HepG2 (cell line): Measurements from ENCODE around the gene NFYC. TPM values are rescaled to one million over a fixed set of nuclear protein-coding genes. Genes with fewer than 3 reads are reported as not detected.

Experiments used
- ATAC-seq: fragments of 200-7000 bp; cut with Tn5 transposase; 3 replicates; pipeline ENCODE4 v1.9.1; 2020; ENCODE audit warnings: mild to moderate bottlenecking, moderate library complexity
- BruUV-seq: library from RNA; stranded (reverse); fragments of 400-500 nt; replicated peaks from 2 replicates; lab custom pipeline; 2021; lab: Mats Ljungman, UMichigan
- CTCF ChIA-PET: fragments of 300-600 bp; formaldehyde crosslinking; extraction: SDS; loops from one replicate; lab custom pipeline; 2021; ENCODE audit warnings: low total read pairs, inconsistent platforms, low intra/inter-chr PET ratio; lab: Yijun Ruan, JAX
- POLR2A ChIA-PET: fragments of 350-600 bp; sonication (Branson Sonifier 250); formaldehyde crosslinking; loops from one replicate; lab custom pipeline; 2020; ENCODE audit warnings: antibody characterized with exemption, inconsistent platforms; lab: Yijun Ruan, JAX
- DNase-seq: peaks from one replicate; pipeline ENCODE4 v3.0.0-alpha.2; 2015; ENCODE audit warnings: low spot score
- FAIRE-seq: peaks from 3 replicates; lab custom pipeline; 2011; peaks lifted over from hg19 to GRCh38; lab: Jason Lieb, UNC
- H2AFZ ChIP-seq: one replicate; pipeline ENCODE4 v1.6.1; 2011; ENCODE audit warnings: low read length, inconsistent platforms
- H3K27ac ChIP-seq: fragments of 300-600 bp; 3 replicates; pipeline ENCODE4 v1.8.0; 2011; ENCODE audit warnings: mixed run types, mild to moderate bottlenecking, mixed read lengths, low read length, inconsistent platforms; ENCODE audit not compliant: insufficient read depth; ENCODE audit errors: extremely low read length
- H3K27me3 ChIP-seq, 2 experiments: fragments of 200-600 bp in 1 of 2; 2 replicates in 1 of 2; 3 replicates in 1 of 2; pipeline versions ENCODE4 v1.6.0 to v1.8.0; 2011; ENCODE audit warnings: low read length in 2 of 2, mild to moderate bottlenecking in 2 of 2, moderate library complexity in 2 of 2, inconsistent platforms in 1 of 2; ENCODE audit not compliant: insufficient read depth in 2 of 2, control insufficient read depth in 1 of 2
- H3K36me3 ChIP-seq, 2 experiments: fragments of 200-600 bp in 1 of 2; replicated peaks in 1 of 2; 2 replicates in 1 of 2; 3 replicates in 1 of 2; pipeline versions ENCODE4 v1.5.1 to v1.8.0; 2011; ENCODE audit warnings: low read length in 2 of 2, inconsistent platforms in 1 of 2; ENCODE audit not compliant: insufficient read depth in 2 of 2, control insufficient read depth in 1 of 2
- H3K4me1 ChIP-seq: 2 replicates; pipeline ENCODE4 v1.5.1; 2012; ENCODE audit warnings: low read length, inconsistent platforms; ENCODE audit not compliant: insufficient read depth
- H3K4me2 ChIP-seq: 2 replicates; pipeline ENCODE4 v1.6.0; 2011; ENCODE audit warnings: low read depth, low read length, inconsistent platforms
- H3K4me3 ChIP-seq, 3 experiments: fragments of 200-600 bp in 1 of 3; sonication (generic), shearing (Covaris generic) in 1 of 3; replicated peaks in 1 of 3; 2 replicates each; pipeline ENCODE4 v1.5.1; 2011 to 2016; ENCODE audit warnings: low read length in 3 of 3, inconsistent platforms in 2 of 3, low read depth in 2 of 3, mild to moderate bottlenecking in 2 of 3, control low read depth in 1 of 3, mixed read lengths in 1 of 3; ENCODE audit not compliant: insufficient read depth in 1 of 3
- H3K79me2 ChIP-seq: one replicate; pipeline ENCODE4 v1.6.1; 2011; ENCODE audit warnings: low read length, inconsistent platforms; ENCODE audit not compliant: insufficient read depth
- H3K9ac ChIP-seq: 2 replicates; pipeline ENCODE4 v1.6.0; 2011; ENCODE audit warnings: mild to moderate bottlenecking, low read depth, low read length, inconsistent platforms; ENCODE audit not compliant: insufficient read depth
- H3K9me3 ChIP-seq: 2 replicates; pipeline ENCODE4 v1.5.1; 2012; ENCODE audit warnings: mild to moderate bottlenecking, low read length
- H4K20me1 ChIP-seq: 2 replicates; pipeline ENCODE4 v1.6.0; 2011; ENCODE audit warnings: inconsistent platforms, mild to moderate bottlenecking, low read length, moderate library complexity; ENCODE audit not compliant: insufficient read depth
- FIP1L1 ChIP-seq: fragments of 200-400 bp; formaldehyde crosslinking; IDR thresholded peaks from 2 replicates; pipeline ENCODE4 v1.6.1; 2018; ENCODE audit warnings: low read depth, mild to moderate bottlenecking, low read length, moderate library complexity, borderline replicate concordance; ENCODE audit not compliant: insufficient read depth
- MXI1 ChIP-seq: IDR thresholded peaks from 3 replicates; pipeline ENCODE4 v1.6.1; 2012; ENCODE audit warnings: low read depth, low read length, inconsistent platforms, borderline replicate concordance
- POLR2AphosphoS2 ChIP-seq: IDR thresholded peaks from 2 replicates; pipeline ENCODE4 v1.6.1; 2011; ENCODE audit warnings: low read depth, low read length, improper control_type of control experiment
- RFX1 ChIP-seq: fragments of 450-650 bp; IDR thresholded peaks from 2 replicates; pipeline ENCODE4 v1.6.1; 2017
- RFXAP ChIP-seq: sonication (generic); formaldehyde crosslinking; IDR thresholded peaks from 2 replicates; pipeline ENCODE4 v1.4.0; 2020; ENCODE audit warnings: missing genetic modification reagents, borderline replicate concordance
- SOX6 ChIP-seq, 2 experiments: fragments of 450-650 bp in 1 of 2; sonication (generic) in 1 of 2; formaldehyde crosslinking in 1 of 2; IDR thresholded peaks; 2 replicates each; pipeline versions ENCODE4 v1.4.0 to v1.6.1; 2017 to 2020; ENCODE audit warnings: antibody characterized with exemption in 1 of 2, mild to moderate bottlenecking in 1 of 2, missing genetic modification reagents in 1 of 2
- TBX3 ChIP-seq: fragments of 450-650 bp; IDR thresholded peaks from 2 replicates; pipeline ENCODE4 v1.6.1; 2017; ENCODE audit warnings: antibody characterized with exemption, mild to moderate bottlenecking, inconsistent platforms, borderline replicate concordance
- ZEB1 ChIP-seq: IDR thresholded peaks from 2 replicates; pipeline ENCODE4 v1.6.1; 2012; ENCODE audit warnings: mild to moderate bottlenecking, low read depth, inconsistent platforms; ENCODE audit not compliant: insufficient replicate concordance
- ZNF563 ChIP-seq: sonication (generic); formaldehyde crosslinking; IDR thresholded peaks from 2 replicates; pipeline ENCODE4 v1.8.0; 2022; ENCODE audit warnings: mild to moderate bottlenecking, moderate library complexity, missing genetic modification reagents
- ZNF724P ChIP-seq: sonication (generic); formaldehyde crosslinking; IDR thresholded peaks from 2 replicates; pipeline ENCODE4 v1.8.0; 2022; ENCODE audit warnings: missing genetic modification reagents, borderline replicate concordance
- ZNF782 ChIP-seq: sonication (generic); formaldehyde crosslinking; IDR thresholded peaks from 2 replicates; pipeline ENCODE4 v1.4.0; 2020; ENCODE audit warnings: missing genetic modification reagents, mild to moderate bottlenecking, borderline replicate concordance
- WGBS: methylation state at CpG from one replicate; pipeline ENCODE4 v1.1.6; 2017; ENCODE audit warnings: low lambda C conversion rate; 5-methylcytosine and 5-hydroxymethylcytosine counted together
- in situ Hi-C: cut with HindIII; loops from 2 replicates; pipeline ENCODE4 v1.10.0; 2017; ENCODE audit warnings: low pct_unique_long_range_greater_than_20kb; ENCODE audit not compliant: extremely low pct_ligation_motif_present
- intact Hi-C: fragments of 100-400 bp; cut with micrococcal nuclease; formaldehyde crosslinking; loops from one replicate; pipeline ENCODE4 v1.10.0; 2022; ENCODE audit not compliant: unreplicated experiment
- polyA plus RNA-seq, 8 experiments: library from polyadenylated mRNA; depleted of rRNA in 3 of 8; stranded (reverse) in 7 of 8; unstranded in 1 of 8; fragments of >200 nt; fragmentation: Illumina TruSeq in 4 of 8; extraction: Trizol in 4 of 8; gene quantifications; 2 replicates each; pipeline versions ENCODE4 v1.2.1 to v1.2.3, GENCODE V29; 2011 to 2016; ENCODE audit warnings: low read depth in 4 of 8, missing spikeins in 1 of 8, mixed read lengths in 1 of 8; ENCODE audit not compliant: insufficient read depth in 1 of 8
- total RNA-seq, 5 experiments: library from RNA; depleted of rRNA; stranded (reverse); fragments of >200 nt; fragmentation: Illumina TruSeq; extraction: Trizol; gene quantifications; 2 replicates each; pipeline ENCODE4 v1.2.3, GENCODE V29; 2016; ENCODE audit warnings: low read depth in 1 of 5
- TF ChIP-seq, protein P1 (sequence below): sonication (generic); formaldehyde crosslinking; IDR thresholded peaks from 2 replicates; pipeline ENCODE4 v1.4.0; 2020; ENCODE audit warnings: mild to moderate bottlenecking, low read depth, missing genetic modification reagents

The NFYC gene
- total and polyA plus RNA-seq, 2 of the 13 experiments (the other 11 are each of a cell fraction or from before 2014, with no cell fraction given) = 33.9 to 73.7 TPM

DNA sequence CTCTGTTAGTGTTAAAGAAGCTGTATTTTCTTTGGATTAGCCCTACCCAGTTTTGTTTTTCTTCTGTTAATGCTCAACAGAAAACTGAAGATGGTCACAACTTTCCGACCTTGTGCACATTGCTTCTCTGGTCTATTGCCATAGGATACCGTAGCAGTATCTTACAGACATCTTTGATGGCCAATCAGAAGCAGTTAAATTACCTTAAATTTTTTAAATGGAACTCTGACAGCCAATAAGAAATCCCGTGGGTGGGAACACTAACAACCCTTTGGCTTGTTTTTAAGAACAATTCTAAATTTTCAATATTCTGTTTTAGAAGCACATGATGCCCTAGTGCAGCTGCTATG lies 17.2 kb downstream of the NFYC start:
- Histone ChIP-seq H3K27ac (peak overlapping the region; percentile 96), H3K36me3 (peaks cover 0 to under 1% of the 10 kb centered on the region in 2 experiments; a peak in 1 of 5 replicates), H3K4me1 (peaks cover 67% of the 10 kb centered on the region), H3K79me2 (peaks cover 87% of the 10 kb centered on the region), H3K4me2 (peak overlapping the region; percentile 78), H4K20me1 (no peaks in the 10 kb centered on the region), H3K9ac (peak overlapping the region; percentile 88), H3K27me3 (no peaks in the 10 kb centered on the region; a peak in 1 of 5 replicates), H3K4me3 (peak overlapping the region; percentile 63 to 85 (median 76)), H2AFZ (peak overlapping the region; percentile 38), H3K9me3 (no peaks in the 10 kb centered on the region)
- TF ChIP-seq POLR2AphosphoS2 = no peak
- TF ChIP-seq RFX1 = peak; percentile 22; the same call in 1 of the 2 replicates
- TF ChIP-seq FIP1L1 = no peak
- no peak for TF ChIP-seq RFXAP (CRISPR knock-in tag)
- TF ChIP-seq, protein P1, sequence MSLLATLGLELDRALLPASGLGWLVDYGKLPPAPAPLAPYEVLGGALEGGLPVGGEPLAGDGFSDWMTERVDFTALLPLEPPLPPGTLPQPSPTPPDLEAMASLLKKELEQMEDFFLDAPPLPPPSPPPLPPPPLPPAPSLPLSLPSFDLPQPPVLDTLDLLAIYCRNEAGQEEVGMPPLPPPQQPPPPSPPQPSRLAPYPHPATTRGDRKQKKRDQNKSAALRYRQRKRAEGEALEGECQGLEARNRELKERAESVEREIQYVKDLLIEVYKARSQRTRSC (CRISPR knock-in tag) = no peak
- TF ChIP-seq MXI1 = 0 out of 3 replicates have a peak, but pooled peaks have one; percentile 3
- peak; percentile 42 for TF ChIP-seq ZEB1
- TF ChIP-seq ZNF563 (CRISPR knock-in tag) = no peak
- no peak for TF ChIP-seq ZNF782
- TF ChIP-seq ZNF724P (CRISPR knock-in tag) = no peak
- no peak for TF ChIP-seq TBX3
- TF ChIP-seq SOX6 (IDR thresholded peaks at IDR 0.05) = no peak
- TF ChIP-seq SOX6 (CRISPR knock-in tag; IDR thresholded peaks at IDR 0.05) = 0 out of 2 replicates have a peak, but pooled peaks have one; percentile 10
- FAIRE-seq (no peak), DNase-seq (peak; percentile 77), ATAC-seq (peak; percentile 70)
- in situ Hi-C loops = no loop called here
- intact Hi-C loops = loop anchor here (1.0 kb wide), 1 partner anchor 16 kb away; no protein-coding TSS in a partner anchor
- CTCF ChIA-PET = no interaction called here
- WGBS = 7% methylated on average over 3 of the region's 3 CpGs
- POLR2A ChIA-PET = interaction anchor here (0.7 to 4.9 kb wide), 4 partner anchors 16 to 49 kb away, joined by 3 to 147 read pairs (median 24); partner anchors contain the start of gene NFYC
- BruUV-seq = no TSS peak
